Measurements from ENCODE around the gene SLC12A9.

Gene SLC12A9

DNA sequence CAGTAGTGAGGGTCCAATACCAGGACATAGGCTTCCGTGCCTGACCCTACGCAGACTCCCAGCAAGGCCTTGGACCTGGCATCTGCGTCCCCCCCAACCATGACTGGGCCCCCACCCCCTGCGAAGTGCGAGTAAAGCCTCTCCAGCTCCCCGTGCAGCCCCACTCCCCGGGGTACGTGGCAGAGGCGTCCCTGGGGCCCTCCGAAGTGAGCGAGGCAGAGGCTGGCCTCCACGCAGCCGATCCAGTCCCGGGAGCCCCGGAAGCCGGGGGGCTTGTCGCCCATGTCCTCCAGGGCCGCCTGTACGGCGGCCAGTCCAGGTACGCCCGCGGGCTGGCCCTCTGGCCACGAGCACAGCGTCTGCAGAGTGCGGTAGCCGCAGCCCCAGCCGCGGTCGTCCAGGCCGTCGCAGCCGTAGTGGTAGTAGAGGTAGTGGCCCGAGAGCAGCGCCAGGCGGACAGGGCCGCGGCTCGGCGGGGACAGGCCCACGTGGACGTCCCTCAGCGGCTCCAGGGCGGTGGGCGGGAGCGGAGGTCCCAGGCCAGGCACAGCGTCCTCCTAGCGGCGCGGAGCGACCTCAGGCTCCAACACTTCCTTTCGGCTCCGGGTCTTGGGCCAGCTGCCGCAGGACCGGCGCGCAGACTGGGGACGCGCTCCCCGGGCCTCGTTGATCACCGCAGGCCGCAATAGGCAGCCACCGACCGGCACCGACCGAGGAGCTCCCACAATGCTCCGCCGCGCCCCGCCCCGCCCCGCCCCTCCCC is 36.7 kb downstream of the SLC12A9 start, which contains the start of gene UFSP1:
TSS of gene UFSP1 (minus strand) at position 728 of the 763 bp plus-strand sequence. CDS start at position 284, 444 bp downstream.
- H3K79me2 ChIP-seq (ENCODE audit: low read length) = peaks cover 10% of the 10 kb centered on the region
- H3K27me3 ChIP-seq (replicated peaks; ENCODE audit: insufficient read depth, low read length) = peaks cover 41% of the 10 kb centered on the region
- H3K9me3 ChIP-seq (replicated peaks; ENCODE audit: insufficient read depth, low read length) = no peaks in the 10 kb centered on the region
- peaks cover 12% of the 10 kb centered on the region; the same call in 1 of the 2 replicates for H3F3A ChIP-seq (ENCODE audit: insufficient read depth, low read length)
- peak within 1 kb of the TSS; percentile 29; the same call in 1 of the 2 replicates for H3K27ac ChIP-seq (ENCODE audit: low read length)
- no peaks in the 10 kb centered on the region for H3K9me2 ChIP-seq (replicated peaks; ENCODE audit: insufficient read depth, low read length)
- no peak for DNase-seq
- peak within 1 kb of the TSS; percentile 75 for H2AFZ ChIP-seq (ENCODE audit: low read length)
- no peaks in the 10 kb centered on the region for H4K20me1 ChIP-seq (ENCODE audit: insufficient read depth, low read length)
- peaks cover 10% of the 10 kb centered on the region for H3K4me1 ChIP-seq (ENCODE audit: low read length)
- peak within 1 kb of the TSS; percentile 80 for H3K9ac ChIP-seq (ENCODE audit: low read length)
- H3K4me2 ChIP-seq (ENCODE audit: low read depth, low read length) = peak within 1 kb of the TSS; percentile 99
- H3K4me3 ChIP-seq (ENCODE audit: low read length) = peak within 1 kb of the TSS; percentile 82
- H3K36me3 ChIP-seq (replicated peaks; ENCODE audit: insufficient read depth, low read length) = peaks cover 37% of the 10 kb centered on the region
- TF ChIP-seq, protein P1, sequence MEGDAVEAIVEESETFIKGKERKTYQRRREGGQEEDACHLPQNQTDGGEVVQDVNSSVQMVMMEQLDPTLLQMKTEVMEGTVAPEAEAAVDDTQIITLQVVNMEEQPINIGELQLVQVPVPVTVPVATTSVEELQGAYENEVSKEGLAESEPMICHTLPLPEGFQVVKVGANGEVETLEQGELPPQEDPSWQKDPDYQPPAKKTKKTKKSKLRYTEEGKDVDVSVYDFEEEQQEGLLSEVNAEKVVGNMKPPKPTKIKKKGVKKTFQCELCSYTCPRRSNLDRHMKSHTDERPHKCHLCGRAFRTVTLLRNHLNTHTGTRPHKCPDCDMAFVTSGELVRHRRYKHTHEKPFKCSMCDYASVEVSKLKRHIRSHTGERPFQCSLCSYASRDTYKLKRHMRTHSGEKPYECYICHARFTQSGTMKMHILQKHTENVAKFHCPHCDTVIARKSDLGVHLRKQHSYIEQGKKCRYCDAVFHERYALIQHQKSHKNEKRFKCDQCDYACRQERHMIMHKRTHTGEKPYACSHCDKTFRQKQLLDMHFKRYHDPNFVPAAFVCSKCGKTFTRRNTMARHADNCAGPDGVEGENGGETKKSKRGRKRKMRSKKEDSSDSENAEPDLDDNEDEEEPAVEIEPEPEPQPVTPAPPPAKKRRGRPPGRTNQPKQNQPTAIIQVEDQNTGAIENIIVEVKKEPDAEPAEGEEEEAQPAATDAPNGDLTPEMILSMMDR (IDR thresholded peaks at IDR 0.05; ENCODE audit: low read length) = no peak

DNA sequence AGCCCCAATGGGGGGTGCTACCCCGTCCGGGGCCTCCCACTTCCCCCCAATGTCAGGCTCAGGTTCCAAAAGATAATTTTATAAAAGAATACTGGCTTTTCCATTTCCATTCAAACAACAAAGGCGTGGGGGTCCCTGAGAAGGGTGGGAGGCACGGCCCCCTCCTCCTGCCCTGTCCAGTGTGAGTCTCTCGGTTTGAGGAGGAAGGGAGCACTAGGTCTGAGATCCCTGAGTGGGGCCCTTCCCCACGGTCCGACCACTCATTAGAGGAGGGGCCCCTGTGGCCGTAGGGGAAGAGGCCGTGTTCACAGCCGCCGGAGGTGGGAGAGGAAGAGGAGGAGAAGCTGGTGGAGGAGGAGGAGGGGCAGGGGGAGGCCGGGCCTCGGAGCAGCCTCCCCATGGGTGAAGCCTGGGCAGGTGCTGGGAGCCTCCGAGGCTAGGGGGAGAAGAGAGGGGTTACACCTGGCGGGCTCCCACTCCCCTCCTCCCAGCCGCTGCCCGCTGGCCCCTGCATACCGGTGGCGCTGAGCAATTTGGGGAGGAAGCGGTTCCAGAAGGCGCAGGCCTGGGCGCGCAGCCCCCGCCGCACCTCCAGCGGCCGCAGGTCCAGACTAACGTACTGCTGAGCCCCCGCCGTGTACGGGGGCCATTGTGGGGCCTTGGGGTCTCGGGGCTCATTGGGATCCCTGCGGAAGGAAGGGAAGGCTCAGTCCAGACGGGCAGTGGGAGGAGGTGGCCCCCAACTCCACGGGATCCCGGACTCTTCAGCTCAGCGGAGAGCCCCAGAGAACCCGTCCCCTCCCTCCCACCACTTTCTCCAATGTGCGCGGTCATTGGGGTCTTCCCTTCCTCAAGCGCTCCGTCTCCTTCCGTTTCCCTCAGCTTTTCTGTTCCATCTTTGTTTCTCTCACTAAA is 38.4 kb downstream of the SLC12A9 start:
- no peak for TF ChIP-seq EZH2 (optimal IDR thresholded peaks at IDR 0.05; ENCODE audit: low read depth, low read length)
- TF ChIP-seq, protein P1 (IDR thresholded peaks at IDR 0.05; ENCODE audit: low read length) = no peak
- TF ChIP-seq EZH2phosphoT487 (IDR thresholded peaks at IDR 0.05; ENCODE audit: low read length) = no peak
- H3K9me3 ChIP-seq (replicated peaks; ENCODE audit: insufficient read depth, low read length) = no peaks in the 10 kb centered on the region
- H2AFZ ChIP-seq (ENCODE audit: low read length) = peak overlapping the region; percentile 75; the same call in 1 of the 2 replicates
- H3K9me2 ChIP-seq (replicated peaks; ENCODE audit: insufficient read depth, low read length) = no peaks in the 10 kb centered on the region
- peaks cover 12% of the 10 kb centered on the region; the same call in 1 of the 2 replicates for H3F3A ChIP-seq (ENCODE audit: insufficient read depth, low read length)
- peaks cover 25% of the 10 kb centered on the region for H3K36me3 ChIP-seq (replicated peaks; ENCODE audit: insufficient read depth, low read length)
- no peak overlapping the region for H3K4me3 ChIP-seq (ENCODE audit: low read length)
- H3K27me3 ChIP-seq (replicated peaks; ENCODE audit: insufficient read depth, low read length) = peaks cover 57% of the 10 kb centered on the region
- H4K20me1 ChIP-seq (ENCODE audit: insufficient read depth, low read length) = no peaks in the 10 kb centered on the region
- no peak for DNase-seq
- H3K27ac ChIP-seq (ENCODE audit: low read length) = no peak overlapping the region
- peaks cover 9% of the 10 kb centered on the region for H3K79me2 ChIP-seq (ENCODE audit: low read length)
- no peak overlapping the region for H3K9ac ChIP-seq (ENCODE audit: low read length)
- H3K4me1 ChIP-seq (ENCODE audit: low read length) = peaks cover 10% of the 10 kb centered on the region
- peak overlapping the region; percentile 98 for H3K4me2 ChIP-seq (ENCODE audit: low read depth, low read length)

DNA sequence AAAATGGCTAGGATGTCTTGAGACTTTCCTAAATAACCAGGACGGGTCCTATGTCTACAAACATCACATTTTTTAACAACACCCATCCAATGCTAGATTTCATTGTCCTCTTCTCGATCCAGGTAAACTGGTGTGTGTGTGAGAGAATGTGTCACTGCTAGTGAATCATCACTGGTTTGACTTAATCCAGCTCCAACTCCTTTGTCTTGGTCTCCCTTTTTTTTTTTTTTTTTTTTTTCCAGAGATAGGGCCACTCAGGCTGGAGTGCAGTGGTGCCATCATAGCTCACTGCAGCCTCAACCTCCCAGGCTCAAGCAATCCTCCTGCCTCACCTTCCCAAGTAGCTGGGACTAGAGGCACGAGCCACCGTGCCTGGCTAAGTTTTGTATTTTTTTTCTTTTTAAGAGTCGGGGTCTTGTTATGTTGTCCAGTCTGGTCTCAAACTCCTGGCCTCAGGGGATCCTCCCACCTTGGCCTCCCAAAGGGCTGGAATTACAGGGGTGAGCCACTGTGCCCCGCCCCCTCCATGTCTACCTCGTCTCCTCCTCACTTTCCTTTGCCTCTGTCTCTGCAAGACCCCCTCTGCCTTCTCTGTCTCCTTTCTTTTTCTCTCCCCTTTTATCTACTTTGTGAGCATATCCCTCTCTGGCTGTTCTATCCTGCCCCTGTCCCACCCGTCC is 39.2 kb downstream of the SLC12A9 start:
- no peak overlapping the region for H3K27ac ChIP-seq (ENCODE audit: low read length)
- H3F3A ChIP-seq (ENCODE audit: insufficient read depth, low read length) = peaks cover 8% of the 10 kb centered on the region; the same call in 1 of the 2 replicates
- peaks cover 65% of the 10 kb centered on the region for H3K27me3 ChIP-seq (replicated peaks; ENCODE audit: insufficient read depth, low read length)
- no peaks in the 10 kb centered on the region for H3K9me3 ChIP-seq (replicated peaks; ENCODE audit: insufficient read depth, low read length)
- TF ChIP-seq EZH2 (optimal IDR thresholded peaks at IDR 0.05; ENCODE audit: low read depth, low read length) (no peak), EZH2phosphoT487 (IDR thresholded peaks at IDR 0.05; ENCODE audit: low read length) (no peak)
- TF ChIP-seq, protein P1 (IDR thresholded peaks at IDR 0.05; ENCODE audit: low read length) = no peak
- peaks cover 10% of the 10 kb centered on the region for H3K4me1 ChIP-seq (ENCODE audit: low read length)
- H3K79me2 ChIP-seq (ENCODE audit: low read length) = peaks cover 9% of the 10 kb centered on the region
- DNase-seq = no peak
- no peak overlapping the region for H3K4me2 ChIP-seq (ENCODE audit: low read depth, low read length)
- no peak overlapping the region for H2AFZ ChIP-seq (ENCODE audit: low read length)
- H3K9me2 ChIP-seq (replicated peaks; ENCODE audit: insufficient read depth, low read length) = no peaks in the 10 kb centered on the region
- H3K4me3 ChIP-seq (ENCODE audit: low read length) = no peak overlapping the region
- H3K36me3 ChIP-seq (replicated peaks; ENCODE audit: insufficient read depth, low read length) = peaks cover 17% of the 10 kb centered on the region
- H3K9ac ChIP-seq (ENCODE audit: low read length) = no peak overlapping the region
- H4K20me1 ChIP-seq (ENCODE audit: insufficient read depth, low read length) = no peaks in the 10 kb centered on the region

All from MM.1S (cell line).